C4-2B (cell line): ENCODE results near the gene WDR87.

ENCODE experiments used
- H3K27ac ChIP-seq: fragments of 450-650 bp; 2 replicates; pipeline ENCODE4 v1.5.1; 2017
- ZFX ChIP-seq: fragments of 450-650 bp; IDR thresholded peaks from 2 replicates; pipeline ENCODE4 v1.6.1; 2017
- TF ChIP-seq, protein P1 (sequence below): fragments of 450-650 bp; conservative IDR thresholded peaks from 2 replicates; pipeline ENCODE4 v1.5.1; 2017; ENCODE audit warnings: mild to moderate bottlenecking

The WDR87 gene

GRCh38 chr19:37938353-37938752, 32.0 kb upstream of the WDR87 start:
- TF ChIP-seq ZFX = no peak
- TF ChIP-seq, protein P1, sequence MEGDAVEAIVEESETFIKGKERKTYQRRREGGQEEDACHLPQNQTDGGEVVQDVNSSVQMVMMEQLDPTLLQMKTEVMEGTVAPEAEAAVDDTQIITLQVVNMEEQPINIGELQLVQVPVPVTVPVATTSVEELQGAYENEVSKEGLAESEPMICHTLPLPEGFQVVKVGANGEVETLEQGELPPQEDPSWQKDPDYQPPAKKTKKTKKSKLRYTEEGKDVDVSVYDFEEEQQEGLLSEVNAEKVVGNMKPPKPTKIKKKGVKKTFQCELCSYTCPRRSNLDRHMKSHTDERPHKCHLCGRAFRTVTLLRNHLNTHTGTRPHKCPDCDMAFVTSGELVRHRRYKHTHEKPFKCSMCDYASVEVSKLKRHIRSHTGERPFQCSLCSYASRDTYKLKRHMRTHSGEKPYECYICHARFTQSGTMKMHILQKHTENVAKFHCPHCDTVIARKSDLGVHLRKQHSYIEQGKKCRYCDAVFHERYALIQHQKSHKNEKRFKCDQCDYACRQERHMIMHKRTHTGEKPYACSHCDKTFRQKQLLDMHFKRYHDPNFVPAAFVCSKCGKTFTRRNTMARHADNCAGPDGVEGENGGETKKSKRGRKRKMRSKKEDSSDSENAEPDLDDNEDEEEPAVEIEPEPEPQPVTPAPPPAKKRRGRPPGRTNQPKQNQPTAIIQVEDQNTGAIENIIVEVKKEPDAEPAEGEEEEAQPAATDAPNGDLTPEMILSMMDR = no peak
- no peak overlapping the region for H3K27ac ChIP-seq

- TF ChIP-seq, protein P1 = no peak
- TF ChIP-seq ZFX = no peak
- no peak overlapping the region for H3K27ac ChIP-seq
Observed at GRCh38 chr19:37936886-37937285, 30.5 kb upstream of the WDR87 start.

GRCh38 chr19:37936166-37936565, 29.8 kb upstream of the WDR87 start:
- TF ChIP-seq ZFX = no peak
- TF ChIP-seq, protein P1 = no peak
- H3K27ac ChIP-seq = peak overlapping the region; percentile 28; the same call in 1 of the 2 replicates

DNA sequence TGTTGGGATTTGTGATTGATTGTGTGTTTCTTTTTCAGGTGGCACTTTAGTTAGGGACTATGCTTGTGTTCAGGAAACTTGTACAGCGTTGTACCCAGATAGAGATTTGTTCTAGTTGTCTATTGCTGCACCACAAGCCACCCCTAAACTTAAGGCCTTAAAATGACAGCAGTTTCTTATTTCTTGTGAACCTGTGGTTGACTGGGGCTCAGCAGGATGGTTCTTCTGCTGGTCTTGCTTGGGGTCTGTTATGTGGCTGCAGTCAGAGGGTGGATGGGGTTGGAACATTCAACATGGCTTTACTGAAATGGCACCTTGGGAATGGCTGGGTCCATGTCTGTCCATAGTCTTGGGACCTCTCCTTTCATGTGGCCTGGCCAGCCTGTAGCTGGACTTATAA, 28.9 kb upstream of the WDR87 start:
- TF ChIP-seq, protein P1 = no peak
- no peak for TF ChIP-seq ZFX
- H3K27ac ChIP-seq = peak overlapping the region; percentile 28; the same call in 1 of the 2 replicates

- TF ChIP-seq, protein P1 = no peak
- TF ChIP-seq ZFX = no peak
- peak overlapping the region; percentile 52; the same call in 1 of the 2 replicates for H3K27ac ChIP-seq
Observed at GRCh38 chr19:37933937-37934358, 27.6 kb upstream of the WDR87 start.

GRCh38 chr19:37932985-37933936, 26.9 kb upstream of the WDR87 start:
- TF ChIP-seq, protein P1 = no peak
- TF ChIP-seq ZFX = no peak
- peak overlapping the region; percentile 52 for H3K27ac ChIP-seq

DNA sequence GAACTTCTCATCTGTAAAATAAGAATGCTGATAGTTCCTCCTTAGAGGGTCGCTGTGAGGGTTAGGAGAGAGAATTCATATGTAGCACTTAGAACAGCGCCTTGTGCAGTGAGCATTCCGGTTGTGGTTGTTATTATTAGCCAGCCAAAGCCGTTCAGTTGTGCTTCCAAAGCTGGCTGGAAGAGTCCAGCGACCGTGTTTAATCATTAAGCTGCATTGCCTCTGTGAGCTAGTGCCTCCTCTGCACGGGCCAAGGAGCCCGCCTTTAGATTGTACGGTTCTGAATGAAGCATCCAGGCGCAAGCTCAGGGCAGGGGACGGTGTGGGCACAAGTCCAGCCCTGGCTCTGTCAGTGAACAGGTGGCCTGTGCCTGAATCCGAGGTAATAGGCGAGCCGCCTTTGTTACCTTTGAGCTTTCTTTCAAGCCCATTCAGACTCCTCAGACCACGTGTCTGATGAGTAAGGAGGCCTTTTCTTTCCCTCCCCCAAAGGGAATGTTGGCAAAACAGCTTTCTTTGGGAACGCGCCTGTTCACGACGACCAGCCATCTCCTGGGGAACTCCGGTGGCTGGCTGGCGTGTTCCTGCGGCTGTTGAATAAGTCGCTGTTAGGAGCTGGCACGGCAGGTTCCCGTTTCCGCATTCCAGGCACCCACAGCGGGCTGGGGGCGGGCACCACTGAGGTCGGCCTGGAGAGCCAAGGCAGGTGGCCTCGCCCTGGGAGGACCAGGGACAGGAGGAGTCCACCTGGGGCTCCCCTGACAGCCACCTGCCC, 25.7 kb upstream of the WDR87 start:
- TF ChIP-seq ZFX = no peak
- TF ChIP-seq, protein P1 = no peak
- H3K27ac ChIP-seq = peak overlapping the region; percentile 52
